HUES48 (cell line): ENCODE data around the gene PLCB1.

ENCODE experiments used
- H3K27ac ChIP-seq: one replicate; pipeline ENCODE4 v1.7.0; 2013; ENCODE audit warnings: low read depth, low read length, inconsistent platforms
- H3K27me3 ChIP-seq: 2 replicates; pipeline ENCODE4 v1.6.1; 2013; ENCODE audit warnings: mild to moderate bottlenecking, low read length; ENCODE audit not compliant: control insufficient read depth, insufficient read depth
- H3K36me3 ChIP-seq: 2 replicates; pipeline ENCODE4 v1.6.1; 2013; ENCODE audit warnings: low read length; ENCODE audit not compliant: control insufficient read depth, insufficient read depth
- H3K4me1 ChIP-seq: 2 replicates; pipeline ENCODE4 v1.6.1; 2013; ENCODE audit warnings: mild to moderate bottlenecking, low read length; ENCODE audit not compliant: control insufficient read depth, insufficient read depth
- H3K4me3 ChIP-seq: 2 replicates; pipeline ENCODE4 v1.5.1; 2013; ENCODE audit warnings: mild to moderate bottlenecking, low read depth, low read length
- H3K9ac ChIP-seq: 2 replicates; pipeline ENCODE4 v1.6.1; 2013; ENCODE audit warnings: mild to moderate bottlenecking, low read depth, low read length, moderate library complexity
- H3K9me3 ChIP-seq: 2 replicates; pipeline ENCODE4 v1.6.1; 2013; ENCODE audit warnings: low read length; ENCODE audit not compliant: control insufficient read depth, insufficient read depth

Gene PLCB1

DNA sequence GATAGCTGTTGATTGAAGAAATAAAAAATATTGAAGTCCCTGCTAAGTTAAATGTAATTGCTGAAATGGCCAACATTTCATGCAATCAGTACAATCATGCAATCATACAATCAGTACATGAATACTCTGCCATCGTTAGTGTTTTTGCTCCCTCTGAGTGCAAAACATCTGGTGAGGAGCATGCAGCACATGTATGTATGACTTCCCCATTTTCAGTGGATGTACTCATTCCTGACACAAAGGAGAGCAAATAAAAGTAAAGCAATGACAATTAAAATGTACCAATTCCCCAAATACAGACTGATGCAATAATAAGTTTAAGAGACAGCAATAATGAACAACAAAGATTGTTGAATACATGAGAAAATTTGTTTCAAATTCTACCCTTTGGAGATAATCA is 140.7 kb downstream of the PLCB1 start:
- H3K4me3 ChIP-seq, result no peak overlapping the region
- no peak overlapping the region for H3K27ac ChIP-seq
- no peaks in the 10 kb centered on the region for H3K9me3 ChIP-seq
- no peaks in the 10 kb centered on the region for H3K36me3 ChIP-seq
- no peaks in the 10 kb centered on the region for H3K4me1 ChIP-seq
- no peaks in the 10 kb centered on the region for H3K27me3 ChIP-seq
- H3K9ac ChIP-seq, result no peak overlapping the region

DNA sequence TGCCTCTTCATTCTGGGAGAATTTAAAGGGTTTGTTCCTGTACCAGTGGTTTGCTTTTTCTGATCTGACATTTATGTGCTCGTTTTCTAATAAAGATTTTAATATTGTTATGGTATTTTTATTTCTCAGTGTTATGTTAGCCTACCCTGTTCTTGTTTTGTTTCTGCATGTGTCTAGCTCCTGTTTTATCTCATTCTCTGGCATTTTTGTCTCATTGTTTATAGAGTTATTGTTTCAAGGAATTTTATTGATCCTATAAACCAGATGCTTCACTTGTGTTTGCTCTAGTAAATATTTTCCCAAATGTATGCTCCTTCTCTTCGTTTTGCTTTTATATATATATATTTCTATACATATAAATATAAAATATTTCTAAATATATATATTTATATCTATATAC is 152.8 kb downstream of the PLCB1 start:
- H3K9ac ChIP-seq, result no peak overlapping the region
- no peak overlapping the region for H3K27ac ChIP-seq
- H3K27me3 ChIP-seq, result no peaks in the 10 kb centered on the region
- no peak overlapping the region for H3K4me3 ChIP-seq
- no peaks in the 10 kb centered on the region for H3K9me3 ChIP-seq
- H3K36me3 ChIP-seq, result no peaks in the 10 kb centered on the region
- no peaks in the 10 kb centered on the region for H3K4me1 ChIP-seq

DNA sequence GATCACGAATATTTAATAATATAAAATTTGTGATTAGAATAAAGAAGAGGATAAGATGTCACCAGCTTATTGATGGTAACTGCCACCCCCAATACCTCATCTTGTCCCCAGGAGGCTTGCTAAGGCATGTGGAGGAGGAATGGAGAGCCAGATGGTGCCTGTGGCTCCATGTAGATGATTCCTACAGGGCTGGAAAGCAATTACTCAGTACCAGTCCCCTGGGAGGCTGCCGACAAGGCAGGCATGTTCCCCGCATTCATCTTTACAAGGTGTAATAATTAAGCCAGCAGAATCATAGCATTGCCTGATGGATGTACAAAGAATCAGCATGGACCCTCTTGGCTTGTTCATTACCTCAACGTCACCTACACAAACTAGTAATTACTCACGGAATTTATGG is 155.3 kb downstream of the PLCB1 start:
- no peak overlapping the region for H3K27ac ChIP-seq
- no peaks in the 10 kb centered on the region for H3K36me3 ChIP-seq
- no peak overlapping the region for H3K4me3 ChIP-seq
- no peaks in the 10 kb centered on the region for H3K9me3 ChIP-seq
- H3K4me1 ChIP-seq, result no peaks in the 10 kb centered on the region
- H3K27me3 ChIP-seq, result no peaks in the 10 kb centered on the region
- H3K9ac ChIP-seq, result no peak overlapping the region

DNA sequence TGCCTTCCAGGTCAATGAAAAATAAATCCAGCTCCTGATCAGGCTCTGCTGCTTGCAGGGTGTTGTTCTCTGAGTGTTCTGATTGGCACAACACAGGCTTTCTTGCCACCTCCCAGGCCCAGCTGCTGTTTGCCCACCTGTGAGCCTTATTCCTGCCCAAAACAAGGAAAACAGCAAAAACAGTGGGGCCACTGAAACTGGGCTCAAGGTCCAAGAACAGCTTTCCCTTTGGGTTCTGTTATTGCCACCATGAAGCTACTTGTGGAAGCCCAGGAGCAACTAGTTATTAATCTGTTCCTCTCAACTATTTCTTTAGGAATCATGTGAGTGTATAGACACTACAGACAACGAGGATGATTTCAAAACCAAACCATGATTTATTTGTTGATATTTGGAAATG is 159.1 kb downstream of the PLCB1 start:
- Histone ChIP-seq H3K27me3 (no peaks in the 10 kb centered on the region), H3K4me3 (no peak overlapping the region), H3K36me3 (no peaks in the 10 kb centered on the region), H3K27ac (no peak overlapping the region), H3K9me3 (no peaks in the 10 kb centered on the region), H3K9ac (no peak overlapping the region), H3K4me1 (no peaks in the 10 kb centered on the region)

DNA sequence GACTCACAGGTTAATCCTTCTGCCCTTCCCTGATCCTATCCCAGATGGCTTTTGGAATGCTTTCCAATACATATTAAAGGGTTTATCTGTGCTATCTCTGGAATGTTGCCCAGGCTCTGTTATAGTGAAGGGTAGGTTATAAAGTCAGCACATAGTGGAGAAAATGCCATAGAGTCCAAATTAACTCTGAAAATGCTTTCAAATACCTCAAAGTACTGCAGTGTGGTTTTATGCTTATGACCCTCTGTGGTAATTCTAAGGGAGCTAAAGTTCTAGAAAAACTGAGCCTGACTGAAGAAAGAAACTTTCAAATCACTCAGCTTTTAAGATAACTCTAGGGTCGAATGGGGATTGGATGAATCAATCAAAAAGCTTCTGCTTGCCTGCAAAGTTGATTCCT is 159.8 kb downstream of the PLCB1 start:
- Histone ChIP-seq H3K27ac (no peak overlapping the region), H3K4me3 (no peak overlapping the region), H3K4me1 (no peaks in the 10 kb centered on the region), H3K36me3 (no peaks in the 10 kb centered on the region), H3K9ac (no peak overlapping the region), H3K27me3 (no peaks in the 10 kb centered on the region), H3K9me3 (no peaks in the 10 kb centered on the region)

DNA sequence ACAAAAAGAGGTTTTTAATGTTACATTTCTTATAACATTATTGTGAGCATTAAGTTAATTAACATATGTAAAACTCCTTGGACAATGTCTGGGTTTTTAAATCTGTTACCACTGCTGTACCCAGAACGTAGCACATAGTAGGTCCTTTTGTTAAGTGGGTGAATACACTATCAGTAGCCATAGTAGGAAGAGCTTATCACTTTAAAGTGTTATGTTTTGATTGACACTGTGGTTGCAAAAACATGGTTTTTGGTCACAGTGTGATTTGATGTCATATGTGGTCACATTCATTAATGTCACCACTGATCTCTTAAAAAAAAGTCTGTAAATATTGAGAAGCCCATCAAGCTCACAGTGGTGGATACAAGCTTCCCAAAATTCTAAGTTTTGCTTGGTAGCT is 160.7 kb downstream of the PLCB1 start:
- Histone ChIP-seq H3K36me3 (no peaks in the 10 kb centered on the region), H3K9ac (no peak overlapping the region), H3K4me1 (no peaks in the 10 kb centered on the region), H3K27ac (no peak overlapping the region), H3K27me3 (no peaks in the 10 kb centered on the region), H3K4me3 (no peak overlapping the region), H3K9me3 (no peaks in the 10 kb centered on the region)

DNA sequence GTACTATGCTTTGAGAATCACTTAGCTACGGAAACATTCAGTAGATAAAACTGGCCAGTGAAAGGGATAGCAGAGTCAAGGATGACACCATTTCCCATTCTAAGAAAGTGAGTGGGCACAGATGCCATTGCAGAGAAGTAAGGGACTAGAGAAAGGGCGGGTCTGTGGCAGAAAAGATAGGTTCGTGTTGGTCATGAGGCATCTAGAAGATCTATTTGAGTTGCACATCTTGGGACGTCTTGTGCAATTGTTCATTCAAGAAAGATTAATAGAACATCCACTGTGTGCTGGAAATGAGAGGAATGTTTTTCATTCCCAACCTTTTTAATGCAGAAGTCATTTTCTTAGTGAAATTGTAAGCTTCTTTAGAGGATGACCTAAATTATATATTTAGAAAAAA is 161.7 kb downstream of the PLCB1 start:
- no peaks in the 10 kb centered on the region for H3K9me3 ChIP-seq
- no peak overlapping the region for H3K27ac ChIP-seq
- no peak overlapping the region for H3K9ac ChIP-seq
- no peaks in the 10 kb centered on the region for H3K27me3 ChIP-seq
- no peaks in the 10 kb centered on the region for H3K4me1 ChIP-seq
- no peaks in the 10 kb centered on the region for H3K36me3 ChIP-seq
- H3K4me3 ChIP-seq, result no peak overlapping the region

DNA sequence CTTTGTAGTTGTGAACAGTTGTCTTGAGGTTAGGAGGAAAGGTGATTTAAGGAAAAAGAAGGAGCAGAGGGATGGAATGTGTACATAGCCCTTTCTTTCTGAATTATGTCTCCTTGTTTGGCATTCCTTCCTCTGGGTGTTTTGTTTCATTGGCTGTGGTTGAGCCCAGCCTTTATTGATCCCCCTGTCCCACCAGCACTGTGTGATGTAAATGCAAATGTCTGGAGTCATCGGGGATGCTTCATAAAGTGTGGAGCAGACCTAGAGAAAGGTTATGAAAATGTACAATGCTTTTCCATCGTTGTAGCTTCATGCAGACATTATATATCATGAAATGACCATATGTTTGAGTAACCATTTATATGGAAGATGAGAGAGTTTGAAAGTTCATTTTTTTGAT is 164.5 kb downstream of the PLCB1 start:
- Histone ChIP-seq H3K9me3 (no peaks in the 10 kb centered on the region), H3K36me3 (no peaks in the 10 kb centered on the region), H3K27ac (no peak overlapping the region), H3K4me3 (no peak overlapping the region), H3K9ac (no peak overlapping the region), H3K27me3 (no peaks in the 10 kb centered on the region), H3K4me1 (no peaks in the 10 kb centered on the region)

DNA sequence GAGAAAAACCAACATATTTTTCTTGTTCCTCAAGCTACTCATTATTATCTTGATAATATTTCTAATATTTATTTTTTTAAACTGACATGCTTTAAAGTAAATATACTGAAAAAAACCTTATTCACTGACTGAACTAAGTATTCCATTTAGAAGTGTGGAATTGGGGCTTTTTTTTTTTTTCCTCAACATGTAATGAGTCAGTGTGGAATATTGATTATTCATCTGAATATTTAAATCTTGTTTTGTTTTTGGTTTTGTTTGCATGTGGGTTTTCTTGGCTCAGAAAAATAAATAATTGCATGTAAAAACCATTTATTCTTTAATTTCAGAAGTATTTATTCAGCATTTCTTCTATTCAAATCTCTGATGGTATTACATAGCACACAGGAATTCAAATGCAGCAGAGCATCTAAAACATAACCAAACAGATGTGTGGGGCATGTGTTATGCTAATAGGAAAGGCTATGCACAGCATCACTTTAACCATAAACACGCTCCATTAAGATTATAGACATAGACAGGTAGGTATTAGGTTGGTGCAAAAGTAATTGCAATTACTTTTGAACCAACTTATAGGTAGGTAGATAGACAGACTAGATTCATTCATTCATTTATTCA is 166.5 kb downstream of the PLCB1 start:
- Histone ChIP-seq H3K36me3 (no peaks in the 10 kb centered on the region), H3K27ac (no peak overlapping the region), H3K9me3 (no peaks in the 10 kb centered on the region), H3K4me1 (no peaks in the 10 kb centered on the region), H3K9ac (no peak overlapping the region), H3K4me3 (no peak overlapping the region), H3K27me3 (no peaks in the 10 kb centered on the region)

DNA sequence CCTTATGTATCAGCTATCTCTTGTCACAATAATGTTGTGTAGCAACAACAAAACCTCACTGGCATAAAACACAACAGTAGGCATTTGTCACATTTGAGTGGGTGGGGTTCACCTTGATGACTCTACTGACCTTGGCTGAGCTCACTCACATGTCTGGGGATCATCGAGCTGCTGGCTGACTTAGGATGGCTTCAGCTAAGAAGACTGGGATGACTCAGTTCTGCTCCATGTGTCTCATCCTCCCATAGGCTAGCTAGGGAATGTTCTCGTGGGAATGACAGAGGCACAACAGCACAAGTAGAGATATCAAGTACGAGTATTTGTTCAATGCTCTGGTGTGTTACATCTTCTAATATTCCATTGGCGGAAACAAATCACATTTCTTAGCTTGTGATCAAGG is 167.9 kb downstream of the PLCB1 start:
- Histone ChIP-seq H3K9me3 (no peaks in the 10 kb centered on the region), H3K4me3 (no peak overlapping the region), H3K27me3 (no peaks in the 10 kb centered on the region), H3K9ac (no peak overlapping the region), H3K27ac (no peak overlapping the region), H3K36me3 (no peaks in the 10 kb centered on the region), H3K4me1 (no peaks in the 10 kb centered on the region)

DNA sequence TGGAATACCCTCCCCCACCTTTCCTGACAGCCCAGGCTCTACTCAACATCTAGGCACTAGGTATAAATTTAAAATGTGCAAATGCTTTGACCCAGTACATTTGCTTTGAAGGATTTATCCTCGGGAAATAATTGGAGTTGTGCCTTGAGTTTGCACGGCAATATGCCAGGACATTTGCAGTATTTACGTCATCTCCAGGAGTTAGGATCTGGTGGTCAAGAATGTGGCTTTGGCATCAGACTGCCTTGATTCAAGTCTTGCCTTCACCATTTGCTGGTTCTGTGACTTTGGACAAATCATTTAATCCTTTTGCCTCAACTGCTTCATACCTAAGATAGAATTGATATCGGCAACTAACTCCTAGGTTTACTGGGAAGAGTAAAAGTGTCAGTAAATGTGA is 169.6 kb downstream of the PLCB1 start:
- H3K36me3 ChIP-seq, result no peaks in the 10 kb centered on the region
- H3K27ac ChIP-seq, result no peak overlapping the region

DNA sequence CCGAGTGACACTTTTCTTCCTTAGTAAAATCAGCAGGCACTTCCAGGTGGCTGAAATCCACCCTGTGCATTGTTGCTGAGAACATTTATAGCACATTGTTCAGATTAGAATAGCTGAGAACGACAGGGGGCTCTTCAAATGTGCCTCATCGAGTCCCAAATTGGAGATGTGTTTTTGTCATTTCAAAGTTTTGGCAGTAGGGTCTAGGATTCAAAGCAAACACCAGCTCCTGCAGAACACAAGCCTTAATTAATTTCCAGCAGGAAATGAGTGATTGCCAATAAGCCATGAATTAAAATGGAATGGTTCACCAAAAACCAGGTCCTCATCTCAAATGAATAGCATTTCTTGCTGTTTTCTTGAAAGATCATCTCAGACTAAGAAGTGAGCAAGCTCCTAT is 171.6 kb downstream of the PLCB1 start:
- no peaks in the 10 kb centered on the region for H3K9me3 ChIP-seq
- no peak overlapping the region for H3K9ac ChIP-seq
- H3K4me1 ChIP-seq, result peaks cover 13% of the 10 kb centered on the region
- H3K27me3 ChIP-seq, result no peaks in the 10 kb centered on the region
- H3K4me3 ChIP-seq, result no peak overlapping the region
- H3K36me3 ChIP-seq, result no peaks in the 10 kb centered on the region
- H3K27ac ChIP-seq, result no peak overlapping the region

More for the DNA sequence above, 169.6 kb downstream of the PLCB1 start:
- no peak overlapping the region for H3K9ac ChIP-seq
- H3K4me3 ChIP-seq, result no peak overlapping the region
- H3K4me1 ChIP-seq, result peaks cover 8% of the 10 kb centered on the region; the same call in 1 of the 2 replicates
- no peaks in the 10 kb centered on the region for H3K27me3 ChIP-seq
- H3K9me3 ChIP-seq, result no peaks in the 10 kb centered on the region
